ENCODE results near the gene CACNG3.
"Not testable (repeated sequence)": the region's sequence is repeated elsewhere in the genome, so short reads cannot be mapped to it uniquely, and the experiment has no call there.

The CACNG3 gene

GRCh38 chr16:24234737-24235136 lies 21.4 kb upstream of the CACNG3 start:
- H3K4me1 ChIP-seq (ENCODE audit: control insufficient read depth in 1 of 2, insufficient read depth in 2 of 2, low read length in 2 of 2), result no peaks in the 10 kb centered on the region
- H3K4me3 ChIP-seq (ENCODE audit: low read depth in 1 of 2, low read length in 2 of 2), result no peak overlapping the region
- peaks cover 4 to 11% of the 10 kb centered on the region in 2 donors for H3K9me3 ChIP-seq (ENCODE audit: control insufficient read depth in 1 of 2, low read length in 2 of 2)
- H3K36me3 ChIP-seq (ENCODE audit: control insufficient read depth in 1 of 2, insufficient read depth in 2 of 2, low read length in 2 of 2), result no peaks in the 10 kb centered on the region
- H3K9ac ChIP-seq (ENCODE audit: low read depth in 1 of 2, low read length in 2 of 2), result no peak overlapping the region
- no peak overlapping the region for H3K27ac ChIP-seq (ENCODE audit: low read depth, low read length)
- H3K27me3 ChIP-seq (ENCODE audit: control insufficient read depth in 1 of 2, insufficient read depth in 2 of 2, low read length in 2 of 2), result no peaks in the 10 kb centered on the region

GRCh38 chr16:24235806-24236205 lies 20.3 kb upstream of the CACNG3 start:
- Histone ChIP-seq H3K4me1 (ENCODE audit: control insufficient read depth in 1 of 2, insufficient read depth in 2 of 2, low read length in 2 of 2) (no peaks in the 10 kb centered on the region), H3K4me3 (ENCODE audit: low read depth in 1 of 2, low read length in 2 of 2) (no peak overlapping the region), H3K27me3 (ENCODE audit: control insufficient read depth in 1 of 2, insufficient read depth in 2 of 2, low read length in 2 of 2) (no peaks in the 10 kb centered on the region), H3K27ac (ENCODE audit: low read depth, low read length) (no peak overlapping the region), H3K9me3 (ENCODE audit: control insufficient read depth in 1 of 2, low read length in 2 of 2) (peaks cover 4 to 11% of the 10 kb centered on the region in 2 donors), H3K9ac (ENCODE audit: low read depth in 1 of 2, low read length in 2 of 2) (no peak overlapping the region), H3K36me3 (ENCODE audit: control insufficient read depth in 1 of 2, insufficient read depth in 2 of 2, low read length in 2 of 2) (no peaks in the 10 kb centered on the region)

GRCh38 chr16:24238846-24239245 lies 17.3 kb upstream of the CACNG3 start:
- H3K27ac ChIP-seq (ENCODE audit: low read depth, low read length); H3K27me3 ChIP-seq (ENCODE audit: control insufficient read depth in 1 of 2, insufficient read depth in 2 of 2, low read length in 2 of 2); H3K4me3 ChIP-seq (ENCODE audit: low read depth in 1 of 2, low read length in 2 of 2); H3K9ac ChIP-seq (ENCODE audit: low read depth in 1 of 2, low read length in 2 of 2); H3K36me3 ChIP-seq (ENCODE audit: control insufficient read depth in 1 of 2, insufficient read depth in 2 of 2, low read length in 2 of 2); H3K4me1 ChIP-seq (ENCODE audit: control insufficient read depth in 1 of 2, insufficient read depth in 2 of 2, low read length in 2 of 2): not testable (repeated sequence)
- peaks cover 4 to 11% of the 10 kb centered on the region in 2 donors for H3K9me3 ChIP-seq (ENCODE audit: control insufficient read depth in 1 of 2, low read length in 2 of 2)

- Histone ChIP-seq H3K9ac (ENCODE audit: low read depth in 1 of 2, low read length in 2 of 2) (no peak overlapping the region), H3K36me3 (ENCODE audit: control insufficient read depth in 1 of 2, insufficient read depth in 2 of 2, low read length in 2 of 2) (no peaks in the 10 kb centered on the region), H3K9me3 (ENCODE audit: control insufficient read depth in 1 of 2, low read length in 2 of 2) (no peaks in the 10 kb centered on the region), H3K4me1 (ENCODE audit: control insufficient read depth in 1 of 2, insufficient read depth in 2 of 2, low read length in 2 of 2) (no peaks in the 10 kb centered on the region), H3K27me3 (ENCODE audit: control insufficient read depth in 1 of 2, insufficient read depth in 2 of 2, low read length in 2 of 2) (no peaks in the 10 kb centered on the region), H3K27ac (ENCODE audit: low read depth, low read length) (no peak overlapping the region), H3K4me3 (ENCODE audit: low read depth in 1 of 2, low read length in 2 of 2) (no peak overlapping the region)
Observed at GRCh38 chr16:24246911-24247607, 9.1 kb upstream of the CACNG3 start.

- Histone ChIP-seq H3K36me3 (ENCODE audit: control insufficient read depth in 1 of 2, insufficient read depth in 2 of 2, low read length in 2 of 2) (no peaks in the 10 kb centered on the region), H3K4me3 (ENCODE audit: low read depth in 1 of 2, low read length in 2 of 2) (no peak overlapping the region), H3K9me3 (ENCODE audit: control insufficient read depth in 1 of 2, low read length in 2 of 2) (no peaks in the 10 kb centered on the region), H3K4me1 (ENCODE audit: control insufficient read depth in 1 of 2, insufficient read depth in 2 of 2, low read length in 2 of 2) (no peaks in the 10 kb centered on the region), H3K27me3 (ENCODE audit: control insufficient read depth in 1 of 2, insufficient read depth in 2 of 2, low read length in 2 of 2) (peaks cover 6 to 22% of the 10 kb centered on the region in 2 donors), H3K9ac (ENCODE audit: low read depth in 1 of 2, low read length in 2 of 2) (no peak overlapping the region), H3K27ac (ENCODE audit: low read depth, low read length) (no peak overlapping the region)
Observed at GRCh38 chr16:24253192-24253591, 2.9 kb upstream of the CACNG3 start.

GRCh38 chr16:24257958-24258357 lies 1.8 kb downstream of the CACNG3 start:
- Histone ChIP-seq H3K36me3 (ENCODE audit: control insufficient read depth in 1 of 2, insufficient read depth in 2 of 2, low read length in 2 of 2) (no peaks in the 10 kb centered on the region), H3K9me3 (ENCODE audit: control insufficient read depth in 1 of 2, low read length in 2 of 2) (no peaks in the 10 kb centered on the region), H3K27ac (ENCODE audit: low read depth, low read length) (no peak overlapping the region), H3K4me1 (ENCODE audit: control insufficient read depth in 1 of 2, insufficient read depth in 2 of 2, low read length in 2 of 2) (no peaks in the 10 kb centered on the region), H3K9ac (ENCODE audit: low read depth in 1 of 2, low read length in 2 of 2) (no peak overlapping the region), H3K4me3 (ENCODE audit: low read depth in 1 of 2, low read length in 2 of 2) (no peak overlapping the region), H3K27me3 (ENCODE audit: control insufficient read depth in 1 of 2, insufficient read depth in 2 of 2, low read length in 2 of 2) (peaks cover 6 to 22% of the 10 kb centered on the region in 2 donors)

GRCh38 chr16:24258791-24259190 lies 2.7 kb downstream of the CACNG3 start:
- Histone ChIP-seq H3K4me1 (ENCODE audit: control insufficient read depth in 1 of 2, insufficient read depth in 2 of 2, low read length in 2 of 2) (no peaks in the 10 kb centered on the region), H3K27me3 (ENCODE audit: control insufficient read depth in 1 of 2, insufficient read depth in 2 of 2, low read length in 2 of 2) (peaks cover 6 to 22% of the 10 kb centered on the region in 2 donors), H3K9me3 (ENCODE audit: control insufficient read depth in 1 of 2, low read length in 2 of 2) (no peaks in the 10 kb centered on the region), H3K27ac (ENCODE audit: low read depth, low read length) (no peak overlapping the region), H3K36me3 (ENCODE audit: control insufficient read depth in 1 of 2, insufficient read depth in 2 of 2, low read length in 2 of 2) (no peaks in the 10 kb centered on the region), H3K9ac (ENCODE audit: low read depth in 1 of 2, low read length in 2 of 2) (no peak overlapping the region), H3K4me3 (ENCODE audit: low read depth in 1 of 2, low read length in 2 of 2) (no peak overlapping the region)

- H3K4me1 ChIP-seq (ENCODE audit: control insufficient read depth in 1 of 2, insufficient read depth in 2 of 2, low read length in 2 of 2), result no peaks in the 10 kb centered on the region
- peaks cover 0 to 2% of the 10 kb centered on the region in 2 donors for H3K27me3 ChIP-seq (ENCODE audit: control insufficient read depth in 1 of 2, insufficient read depth in 2 of 2, low read length in 2 of 2)
- no peak overlapping the region for H3K4me3 ChIP-seq (ENCODE audit: low read depth in 1 of 2, low read length in 2 of 2)
- no peaks in the 10 kb centered on the region for H3K36me3 ChIP-seq (ENCODE audit: control insufficient read depth in 1 of 2, insufficient read depth in 2 of 2, low read length in 2 of 2)
- H3K9me3 ChIP-seq (ENCODE audit: control insufficient read depth in 1 of 2, low read length in 2 of 2), result no peaks in the 10 kb centered on the region
- H3K9ac ChIP-seq (ENCODE audit: low read depth in 1 of 2, low read length in 2 of 2), result no peak overlapping the region
- no peak overlapping the region for H3K27ac ChIP-seq (ENCODE audit: low read depth, low read length)
Observed at GRCh38 chr16:24262816-24263215, 6.7 kb downstream of the CACNG3 start.

- Histone ChIP-seq H3K36me3 (ENCODE audit: control insufficient read depth in 1 of 2, insufficient read depth in 2 of 2, low read length in 2 of 2) (no peaks in the 10 kb centered on the region), H3K4me1 (ENCODE audit: control insufficient read depth in 1 of 2, insufficient read depth in 2 of 2, low read length in 2 of 2) (no peaks in the 10 kb centered on the region), H3K27me3 (ENCODE audit: control insufficient read depth in 1 of 2, insufficient read depth in 2 of 2, low read length in 2 of 2) (peaks cover 0 to 4% of the 10 kb centered on the region in 2 donors), H3K4me3 (ENCODE audit: low read depth in 1 of 2, low read length in 2 of 2) (no peak overlapping the region), H3K27ac (ENCODE audit: low read depth, low read length) (no peak overlapping the region), H3K9me3 (ENCODE audit: control insufficient read depth in 1 of 2, low read length in 2 of 2) (no peaks in the 10 kb centered on the region), H3K9ac (ENCODE audit: low read depth in 1 of 2, low read length in 2 of 2) (no peak overlapping the region)
Observed at GRCh38 chr16:24270721-24271442, 14.7 kb downstream of the CACNG3 start.

GRCh38 chr16:24272379-24272778 lies 16.2 kb downstream of the CACNG3 start:
- no peaks in the 10 kb centered on the region for H3K36me3 ChIP-seq (ENCODE audit: control insufficient read depth in 1 of 2, insufficient read depth in 2 of 2, low read length in 2 of 2)
- no peaks in the 10 kb centered on the region for H3K4me1 ChIP-seq (ENCODE audit: control insufficient read depth in 1 of 2, insufficient read depth in 2 of 2, low read length in 2 of 2)
- no peaks in the 10 kb centered on the region for H3K9me3 ChIP-seq (ENCODE audit: control insufficient read depth in 1 of 2, low read length in 2 of 2)
- H3K27ac ChIP-seq (ENCODE audit: low read depth, low read length), result no peak overlapping the region
- peaks cover 0 to 4% of the 10 kb centered on the region in 2 donors for H3K27me3 ChIP-seq (ENCODE audit: control insufficient read depth in 1 of 2, insufficient read depth in 2 of 2, low read length in 2 of 2)
- H3K9ac ChIP-seq (ENCODE audit: low read depth in 1 of 2, low read length in 2 of 2), result no peak overlapping the region
- H3K4me3 ChIP-seq (ENCODE audit: low read depth in 1 of 2, low read length in 2 of 2), result no peak overlapping the region

All from duodenal mucosa (tissue), 2 donors.